Neuronal stem cell (in vitro differentiated cells): ENCODE data around the gene CELF4.
A peak's percentile ranks its signal among the peaks of the same experiment; 100 is the strongest.

Source experiments
- DNase-seq: peaks from one replicate; pipeline ENCODE4 v3.0.0-alpha.2; 2013; ENCODE audit warnings: low spot score
- H2AFZ ChIP-seq: one replicate; pipeline ENCODE4 v1.6.1; 2013; ENCODE audit warnings: mild to moderate bottlenecking, low read length, inconsistent platforms
- H2AK5ac ChIP-seq: 2 replicates; pipeline ENCODE4 v1.6.1; 2013; ENCODE audit warnings: low read depth, mild to moderate bottlenecking, inconsistent platforms, low read length, moderate library complexity, mixed read lengths
- H2BK120ac ChIP-seq: 2 replicates; pipeline ENCODE4 v1.6.1; 2013; ENCODE audit warnings: low read depth, mild to moderate bottlenecking, inconsistent platforms, low read length, moderate library complexity, mixed read lengths
- H2BK12ac ChIP-seq: one replicate; pipeline ENCODE4 v1.6.1; 2013; ENCODE audit warnings: low read length, inconsistent platforms
- H2BK15ac ChIP-seq: 2 replicates; pipeline ENCODE4 v1.6.1; 2013; ENCODE audit warnings: mild to moderate bottlenecking, low read length, inconsistent platforms, mixed read lengths
- H2BK5ac ChIP-seq: one replicate; pipeline ENCODE4 v1.6.1; 2013; ENCODE audit warnings: inconsistent platforms, mild to moderate bottlenecking, low read length, moderate library complexity
- H3K14ac ChIP-seq: one replicate; pipeline ENCODE4 v1.6.1; 2013; ENCODE audit warnings: low read length, inconsistent platforms
- H3K18ac ChIP-seq: 2 replicates; pipeline ENCODE4 v1.6.1; 2013; ENCODE audit warnings: low read length, inconsistent platforms
- H3K23ac ChIP-seq: 2 replicates; pipeline ENCODE4 v1.6.1; 2013; ENCODE audit warnings: low read depth, mild to moderate bottlenecking, mixed read lengths, low read length, inconsistent platforms; ENCODE audit not compliant: poor library complexity
- H3K27ac ChIP-seq: replicated peaks from 3 replicates; pipeline ENCODE4 v1.5.1; 2013; ENCODE audit warnings: low read length, inconsistent platforms
- H3K27me3 ChIP-seq, 3 experiments: 2 replicates each; pipeline ENCODE4 v1.6.1; 2013; ENCODE audit warnings: low read length in 3 of 3, mild to moderate bottlenecking in 2 of 3, inconsistent platforms in 1 of 3, low read depth in 1 of 3, mixed read lengths in 1 of 3, moderate library complexity in 1 of 3; ENCODE audit not compliant: control insufficient read depth in 3 of 3, insufficient read depth in 3 of 3
- H3K36me3 ChIP-seq, 2 donors: replicated peaks in 1 of 2; 2 replicates each; pipeline ENCODE4 v1.6.1; 2013; ENCODE audit warnings: low read length in 2 of 2; ENCODE audit not compliant: control insufficient read depth in 2 of 2, insufficient read depth in 2 of 2
- H3K4ac ChIP-seq: 2 replicates; pipeline ENCODE4 v1.6.1; 2013; ENCODE audit warnings: inconsistent platforms, mild to moderate bottlenecking, low read length, moderate library complexity
- H3K4me1 ChIP-seq, 2 donors: 1 replicate in 1 of 2; 2 replicates in 1 of 2; pipeline ENCODE4 v1.6.1; 2013; ENCODE audit warnings: low read length in 2 of 2, low read depth in 1 of 2; ENCODE audit not compliant: control insufficient read depth in 2 of 2, insufficient read depth in 1 of 2
- H3K4me2 ChIP-seq: one replicate; pipeline ENCODE4 v1.6.1; 2013; ENCODE audit warnings: mild to moderate bottlenecking, low read length, inconsistent platforms; ENCODE audit not compliant: insufficient read depth, poor library complexity, severe bottlenecking
- H3K4me3 ChIP-seq, 2 donors: 2 replicates each; pipeline ENCODE4 v1.5.1; 2013; ENCODE audit warnings: low read length in 2 of 2, mild to moderate bottlenecking in 2 of 2, inconsistent platforms in 1 of 2, moderate library complexity in 1 of 2
- H3K79me1 ChIP-seq: one replicate; pipeline ENCODE4 v1.6.1; 2013; ENCODE audit warnings: low read depth, mild to moderate bottlenecking, inconsistent platforms, low read length, moderate library complexity
- H3K9ac ChIP-seq: one replicate; pipeline ENCODE4 v1.6.1; 2013; ENCODE audit warnings: mild to moderate bottlenecking, low read depth, low read length, inconsistent platforms; ENCODE audit not compliant: poor library complexity
- H3K9me3 ChIP-seq, 2 donors: replicated peaks in 1 of 2; 2 replicates each; pipeline versions ENCODE3 to v1.6.1; 2013; ENCODE audit warnings: low read length in 2 of 2, mild to moderate bottlenecking in 2 of 2, inconsistent platforms in 1 of 2, low read depth in 1 of 2, mixed read lengths in 1 of 2, moderate library complexity in 1 of 2; ENCODE audit not compliant: control insufficient read depth in 2 of 2, insufficient read depth in 1 of 2
- H4K8ac ChIP-seq: one replicate; pipeline ENCODE4 v1.6.1; 2013; ENCODE audit warnings: low read depth, mild to moderate bottlenecking, inconsistent platforms, low read length, moderate library complexity
- H4K91ac ChIP-seq: one replicate; pipeline ENCODE4 v1.6.1; 2013; ENCODE audit warnings: low read length, low read depth, mild to moderate bottlenecking, inconsistent platforms; ENCODE audit not compliant: poor library complexity
- WGBS, 2 donors: extraction: QIAGEN DNeasy Blood & Tissue Kit; methylation state at CpG; one replicate each; pipeline ENCODE4 v1.1.7; 2013; ENCODE audit warnings: missing lambda C conversion rate in 2 of 2, mixed read lengths in 1 of 2; ENCODE audit not compliant: insufficient read length in 2 of 2, insufficient replicate concordance in 1 of 2; ENCODE audit errors: extremely low coverage in 2 of 2; 5-methylcytosine and 5-hydroxymethylcytosine counted together

The CELF4 gene

GRCh38 chr18:37242091-37242490 lies 323.5 kb downstream of the CELF4 start:
- no peaks in the 10 kb centered on the region for H3K79me1 ChIP-seq
- H2BK120ac ChIP-seq, result no peak overlapping the region
- H3K4me2 ChIP-seq, result no peak overlapping the region
- peak overlapping the region; percentile 44 for H3K23ac ChIP-seq
- H3K9ac ChIP-seq, result no peak overlapping the region
- no peak overlapping the region for H4K91ac ChIP-seq
- no peaks in the 10 kb centered on the region for H3K4me1 ChIP-seq
- H2BK12ac ChIP-seq, result no peak overlapping the region
- no CpG with 5 or more reads among the region's 6 CpGs for WGBS, 2 donors
- H3K14ac ChIP-seq, result no peak overlapping the region
- H3K4me3 ChIP-seq, result no peak overlapping the region
- no peak overlapping the region for H2AK5ac ChIP-seq
- no peak overlapping the region for H3K18ac ChIP-seq
- DNase-seq, result no peak
- no peak overlapping the region for H2BK15ac ChIP-seq
- no peak overlapping the region for H2AFZ ChIP-seq
- no peaks in the 10 kb centered on the region for H3K9me3 ChIP-seq
- peaks cover 0 to 34% (median 0%) of the 10 kb centered on the region in 3 experiments for H3K27me3 ChIP-seq
- H3K36me3 ChIP-seq, result no peaks in the 10 kb centered on the region
- H2BK5ac ChIP-seq, result no peak overlapping the region
- no peak overlapping the region for H4K8ac ChIP-seq
- H3K4ac ChIP-seq, result no peak overlapping the region
- no peak overlapping the region for H3K27ac ChIP-seq

- Histone ChIP-seq H4K91ac (no peak overlapping the region), H2BK120ac (no peak overlapping the region), H2AK5ac (no peak overlapping the region), H3K4me2 (no peak overlapping the region), H2AFZ (no peak overlapping the region), H3K14ac (no peak overlapping the region), H3K4ac (no peak overlapping the region), H2BK15ac (no peak overlapping the region), H2BK5ac (no peak overlapping the region), H3K9ac (no peak overlapping the region), H3K4me3 (no peak overlapping the region), H3K23ac (no peak overlapping the region), H4K8ac (no peak overlapping the region), H2BK12ac (no peak overlapping the region), H3K18ac (no peak overlapping the region), H3K9me3 (no peaks in the 10 kb centered on the region), H3K27ac (no peak overlapping the region), H3K36me3 (no peaks in the 10 kb centered on the region), H3K4me1 (no peaks in the 10 kb centered on the region), H3K27me3 (peaks cover 0 to 20% (median 0%) of the 10 kb centered on the region in 3 experiments), H3K79me1 (peaks cover 2% of the 10 kb centered on the region)
- WGBS, 2 donors, result no CpG with 5 or more reads among the region's 6 CpGs
- DNase-seq, result no peak
Observed at GRCh38 chr18:37238282-37239108, 327.1 kb downstream of the CELF4 start.

DNA sequence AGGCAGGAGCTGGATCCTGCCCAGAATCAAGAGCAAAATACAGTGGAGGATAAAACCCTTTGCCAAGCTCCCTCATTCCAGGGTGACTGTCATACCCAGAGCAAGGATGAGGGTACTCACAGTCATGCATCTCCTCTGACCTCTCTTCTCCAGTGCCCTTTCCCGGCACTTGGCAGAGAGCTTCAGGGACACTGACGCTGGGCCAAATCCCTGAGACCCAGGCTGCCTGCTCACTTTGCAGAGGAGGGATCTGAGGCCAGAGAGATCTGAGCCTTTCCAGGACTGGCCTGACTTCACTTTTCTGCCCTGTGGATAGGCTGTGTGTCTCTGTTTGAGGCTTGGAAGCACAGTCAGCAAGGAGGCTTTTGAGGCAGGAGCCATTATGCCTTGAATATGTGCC lies 330.0 kb downstream of the CELF4 start:
- H3K4me3 ChIP-seq, result no peak overlapping the region
- no peak overlapping the region for H3K4me2 ChIP-seq
- no peak overlapping the region for H2AFZ ChIP-seq
- H4K91ac ChIP-seq, result no peak overlapping the region
- no peak overlapping the region for H2BK12ac ChIP-seq
- H3K18ac ChIP-seq, result no peak overlapping the region
- no peak overlapping the region for H2AK5ac ChIP-seq
- no peaks in the 10 kb centered on the region for H3K9me3 ChIP-seq
- H2BK15ac ChIP-seq, result no peak overlapping the region
- H4K8ac ChIP-seq, result no peak overlapping the region
- H3K27me3 ChIP-seq, result no peaks in the 10 kb centered on the region
- H2BK120ac ChIP-seq, result no peak overlapping the region
- no peaks in the 10 kb centered on the region for H3K4me1 ChIP-seq
- H3K79me1 ChIP-seq, result peaks cover 2% of the 10 kb centered on the region
- H3K27ac ChIP-seq, result no peak overlapping the region
- DNase-seq, result no peak
- no peak overlapping the region for H3K9ac ChIP-seq
- no peak overlapping the region for H2BK5ac ChIP-seq
- H3K14ac ChIP-seq, result no peak overlapping the region
- H3K4ac ChIP-seq, result no peak overlapping the region
- no CpG with 5 or more reads among the region's 2 CpGs for WGBS, 2 donors
- H3K36me3 ChIP-seq, result no peaks in the 10 kb centered on the region
- H3K23ac ChIP-seq, result no peak overlapping the region

- Histone ChIP-seq H3K27ac (no peak overlapping the region), H3K14ac (no peak overlapping the region), H3K36me3 (no peaks in the 10 kb centered on the region), H2BK15ac (no peak overlapping the region), H3K18ac (no peak overlapping the region), H2AK5ac (no peak overlapping the region), H3K9me3 (no peaks in the 10 kb centered on the region), H3K4ac (no peak overlapping the region), H2AFZ (no peak overlapping the region), H3K4me1 (no peaks in the 10 kb centered on the region), H3K4me3 (no peak overlapping the region), H3K27me3 (no peaks in the 10 kb centered on the region), H4K91ac (no peak overlapping the region), H3K79me1 (no peaks in the 10 kb centered on the region), H3K23ac (no peak overlapping the region), H2BK12ac (no peak overlapping the region), H3K4me2 (no peak overlapping the region), H4K8ac (no peak overlapping the region), H2BK120ac (no peak overlapping the region), H3K9ac (no peak overlapping the region), H2BK5ac (no peak overlapping the region)
- no peak for DNase-seq
- no CpG with 5 or more reads among the region's 3 CpGs for whole genome bisulfite sequencing, 2 donors
Observed at GRCh38 chr18:37231251-37231650, 334.3 kb downstream of the CELF4 start.
